GM12873 (cell line): ENCODE data around the gene TEX101.

ENCODE experiments used
- TF ChIP-seq, protein P1 (sequence below): IDR thresholded peaks from 2 replicates; pipeline ENCODE4 v1.5.1; 2012; ENCODE audit warnings: low read depth, mild to moderate bottlenecking, moderate library complexity, low read length, control low read depth; ENCODE audit not compliant: insufficient read depth; ENCODE audit errors: missing control alignments

Gene TEX101

DNA sequence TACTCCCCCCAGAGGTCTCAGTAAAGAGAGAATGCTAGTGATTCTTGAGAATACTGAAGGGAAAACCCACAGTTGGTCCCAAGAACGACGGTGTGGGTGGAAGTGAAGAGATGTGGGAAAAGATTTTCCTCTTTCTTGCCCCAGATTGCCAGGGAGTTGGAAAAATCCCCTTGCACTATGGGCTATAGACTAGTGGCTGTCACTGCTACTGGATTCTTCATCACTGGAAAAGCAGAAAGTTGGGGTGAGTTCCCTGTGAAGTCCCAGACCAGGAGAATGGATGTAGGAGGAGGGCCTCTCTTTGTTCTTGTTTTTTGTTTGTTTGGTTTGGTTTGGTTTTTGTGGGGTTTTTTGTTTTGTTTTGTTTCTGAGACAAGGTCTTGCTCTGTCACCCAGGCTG, 39.3 kb downstream of the TEX101 start:
- TF ChIP-seq, protein P1, sequence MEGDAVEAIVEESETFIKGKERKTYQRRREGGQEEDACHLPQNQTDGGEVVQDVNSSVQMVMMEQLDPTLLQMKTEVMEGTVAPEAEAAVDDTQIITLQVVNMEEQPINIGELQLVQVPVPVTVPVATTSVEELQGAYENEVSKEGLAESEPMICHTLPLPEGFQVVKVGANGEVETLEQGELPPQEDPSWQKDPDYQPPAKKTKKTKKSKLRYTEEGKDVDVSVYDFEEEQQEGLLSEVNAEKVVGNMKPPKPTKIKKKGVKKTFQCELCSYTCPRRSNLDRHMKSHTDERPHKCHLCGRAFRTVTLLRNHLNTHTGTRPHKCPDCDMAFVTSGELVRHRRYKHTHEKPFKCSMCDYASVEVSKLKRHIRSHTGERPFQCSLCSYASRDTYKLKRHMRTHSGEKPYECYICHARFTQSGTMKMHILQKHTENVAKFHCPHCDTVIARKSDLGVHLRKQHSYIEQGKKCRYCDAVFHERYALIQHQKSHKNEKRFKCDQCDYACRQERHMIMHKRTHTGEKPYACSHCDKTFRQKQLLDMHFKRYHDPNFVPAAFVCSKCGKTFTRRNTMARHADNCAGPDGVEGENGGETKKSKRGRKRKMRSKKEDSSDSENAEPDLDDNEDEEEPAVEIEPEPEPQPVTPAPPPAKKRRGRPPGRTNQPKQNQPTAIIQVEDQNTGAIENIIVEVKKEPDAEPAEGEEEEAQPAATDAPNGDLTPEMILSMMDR, result no peak

DNA sequence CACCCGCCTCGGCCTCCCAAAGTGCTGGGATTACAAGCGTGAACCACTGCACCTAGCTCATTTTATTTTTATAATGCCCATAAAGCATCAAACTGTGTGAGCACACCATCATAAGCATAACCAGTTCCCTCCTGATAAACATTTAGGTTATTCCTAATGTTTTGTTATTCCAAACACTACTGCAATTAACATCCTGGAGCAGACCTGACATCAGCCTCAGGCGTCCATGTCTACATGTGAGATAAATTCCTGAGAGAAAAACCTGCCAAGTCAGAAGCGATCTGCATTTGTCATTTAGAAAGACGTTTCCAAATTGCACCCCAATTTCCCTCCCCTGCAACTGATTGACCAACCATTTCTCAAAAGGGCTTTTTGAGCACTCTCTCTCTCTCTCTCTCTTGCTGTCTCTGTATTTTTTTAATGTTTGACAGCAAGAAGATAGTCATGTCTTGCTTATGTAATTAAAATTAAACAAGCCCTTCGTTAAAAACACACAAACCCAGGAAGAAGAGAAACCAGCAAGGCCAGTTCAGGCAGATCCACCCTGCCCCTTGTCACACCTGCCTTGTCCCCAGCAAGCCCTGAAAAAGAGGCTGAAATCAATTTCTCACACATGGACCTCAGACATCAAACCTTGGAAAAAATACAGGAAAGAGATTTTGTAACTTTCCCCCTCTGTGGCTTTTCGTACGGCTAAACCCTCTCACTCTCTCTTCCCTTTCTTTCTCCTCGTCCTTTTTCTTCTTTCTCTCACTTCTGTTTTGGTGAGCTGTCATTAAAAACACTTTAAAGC, 40.8 kb downstream of the TEX101 start:
- TF ChIP-seq, protein P1, result no peak

DNA sequence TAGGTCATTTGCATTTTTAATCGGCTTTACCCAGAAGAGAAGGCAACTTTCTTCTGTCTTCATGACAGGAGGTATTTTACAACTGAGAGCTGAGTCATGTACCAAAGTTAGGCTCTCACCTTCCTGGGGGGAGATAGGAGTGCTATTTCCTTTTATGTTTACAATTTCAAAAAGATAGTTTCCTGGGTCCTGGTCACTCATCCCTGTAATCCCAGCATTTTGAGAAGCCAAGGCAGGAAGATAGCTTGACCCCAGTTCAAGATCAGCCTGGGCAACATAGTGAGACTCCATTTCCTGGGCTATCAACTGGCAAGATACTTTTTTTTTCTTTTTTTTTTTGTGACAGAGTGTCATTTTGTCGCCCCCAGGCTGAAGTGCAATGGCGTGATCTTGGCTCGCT, 43.1 kb downstream of the TEX101 start:
- TF ChIP-seq, protein P1, result no peak

DNA sequence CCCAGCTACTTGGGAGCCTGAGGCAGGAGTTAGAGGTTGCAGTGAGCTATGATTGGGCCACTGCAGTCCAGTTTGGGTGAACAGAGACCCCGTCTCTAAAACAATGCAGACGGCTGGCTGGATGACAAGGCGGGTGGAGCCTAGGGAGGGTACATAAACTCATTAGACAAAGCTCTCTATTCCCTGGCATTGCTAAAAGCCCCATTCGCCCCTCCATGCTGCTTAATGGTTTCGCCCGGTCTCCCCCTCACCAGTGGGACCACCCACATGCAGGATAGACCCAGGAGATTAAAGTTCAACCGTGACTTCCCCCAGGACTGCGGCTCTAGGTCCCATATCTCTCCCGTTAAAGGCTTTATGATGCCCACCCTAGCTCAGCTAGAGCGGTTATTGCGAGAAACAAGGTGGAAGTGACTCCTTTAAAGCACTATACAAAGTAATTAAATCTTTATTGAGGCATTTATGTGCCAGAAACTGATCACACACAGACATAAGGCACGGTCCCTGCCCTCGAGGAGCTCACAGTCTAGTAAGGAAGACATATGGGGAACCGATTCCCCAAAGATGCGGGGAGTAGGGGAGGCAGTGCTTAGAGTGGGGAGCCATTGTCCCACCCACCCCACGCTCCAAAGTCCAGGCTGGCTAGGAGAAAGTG, 45.8 kb downstream of the TEX101 start:
- TF ChIP-seq, protein P1, result no peak

DNA sequence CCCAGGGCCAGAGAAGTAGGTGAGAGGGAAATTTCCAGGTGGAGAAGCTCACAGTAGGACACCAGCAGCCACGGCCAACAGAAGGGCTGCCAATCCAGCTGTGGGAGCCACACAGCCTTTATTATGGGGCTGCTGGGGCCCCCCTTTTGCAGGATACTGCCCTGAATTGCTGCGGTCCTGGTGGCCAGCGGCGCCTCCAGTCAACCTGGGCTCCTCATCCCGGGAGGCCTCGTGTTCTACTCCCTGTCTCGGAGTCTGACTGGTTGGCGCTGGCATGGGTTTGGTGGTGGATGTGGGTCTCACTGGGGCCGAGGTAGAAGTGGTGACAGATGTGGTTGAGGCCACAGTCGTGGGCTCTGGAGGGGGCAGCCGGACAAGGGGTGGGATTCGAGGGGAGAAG, 46.6 kb downstream of the TEX101 start:
- TF ChIP-seq, protein P1, result no peak

DNA sequence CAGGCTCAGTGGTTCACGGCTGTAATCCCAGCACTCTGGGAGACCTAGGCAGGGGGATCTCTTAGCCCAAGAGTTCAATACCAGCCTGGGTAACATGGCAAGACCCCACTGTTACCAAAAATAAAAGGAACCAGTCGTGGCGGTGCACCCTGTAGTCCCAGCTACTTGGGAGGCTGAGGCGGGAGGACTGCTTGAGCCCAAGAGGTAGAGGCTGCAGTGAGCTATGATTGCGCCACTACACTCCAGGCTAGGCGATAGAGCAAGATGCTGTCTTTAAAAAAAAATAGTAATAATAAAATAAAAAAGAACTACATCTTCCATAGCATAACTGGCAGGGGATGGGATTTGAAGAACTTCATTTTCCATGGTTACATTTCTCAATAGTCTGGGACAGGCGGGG, 47.7 kb downstream of the TEX101 start:
- TF ChIP-seq, protein P1, result no peak

DNA sequence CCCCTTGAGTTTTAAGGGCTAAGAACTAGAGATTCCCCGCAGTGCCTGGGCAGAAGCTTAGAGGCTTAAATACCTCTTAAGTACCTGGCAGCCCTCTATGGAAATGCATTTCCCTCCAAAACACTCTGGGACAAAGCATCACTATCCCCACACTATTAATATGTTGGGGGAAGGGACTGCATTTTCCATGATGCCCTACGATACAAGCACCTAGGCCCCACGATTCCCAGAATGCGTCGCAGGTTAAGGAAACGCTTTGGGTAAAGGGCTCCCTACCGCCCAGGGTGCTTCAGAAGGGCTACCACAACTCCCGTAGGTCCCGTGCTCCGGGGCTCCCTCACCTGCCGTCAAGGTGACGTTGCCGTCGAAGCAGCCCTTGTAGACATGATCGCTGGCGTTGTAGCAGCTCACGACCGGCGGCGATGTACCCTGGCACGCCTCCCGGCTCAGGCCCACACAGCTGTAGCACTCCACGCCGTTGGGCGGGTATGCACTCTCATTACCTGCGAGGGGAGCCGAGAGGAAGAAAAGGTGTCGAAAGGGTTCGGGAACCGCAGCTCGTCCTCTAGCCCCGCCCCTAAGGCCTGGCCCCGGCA, 48.2 kb downstream of the TEX101 start:
- TF ChIP-seq, protein P1, result no peak
